Stimulated activated CD4-positive, alpha-beta T cell treated with anti-CD3 and anti-CD28 coated beads, Interleukin-12 subunit alpha, Interleukin-12 subunit beta, amount 100 ng/mL, for 4 hours (primary cell): Measurements from ENCODE around the gene UBE2E3.
"Not testable (repeated sequence)": the region's sequence is repeated elsewhere in the genome, so short reads cannot be mapped to it uniquely, and the experiment has no call there.

ENCODE experiments used
- DNase-seq: peaks from one replicate; pipeline ENCODE4 v3.0.0-alpha.2; 2020

The UBE2E3 gene

DNA sequence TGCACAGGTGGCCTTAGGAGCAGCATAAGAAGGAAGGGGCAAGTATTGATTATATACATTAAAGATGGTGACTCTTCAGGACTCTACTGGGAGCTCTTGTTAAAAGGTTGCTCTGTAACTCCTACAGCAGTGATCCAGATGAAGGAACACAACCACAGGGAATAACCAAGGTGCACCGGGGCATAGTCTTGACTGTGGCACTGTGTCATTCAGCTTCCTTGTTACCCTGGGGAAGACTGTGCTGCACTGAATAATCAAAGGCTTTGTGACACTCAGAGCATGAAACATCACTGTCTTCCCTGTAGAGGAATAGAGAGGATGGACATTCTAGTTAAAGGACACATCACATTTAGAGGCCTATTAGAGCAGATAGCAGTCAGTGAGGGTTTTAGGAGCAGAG is 105.3 kb downstream of the UBE2E3 start:
- DNase-seq, result no peak

DNA sequence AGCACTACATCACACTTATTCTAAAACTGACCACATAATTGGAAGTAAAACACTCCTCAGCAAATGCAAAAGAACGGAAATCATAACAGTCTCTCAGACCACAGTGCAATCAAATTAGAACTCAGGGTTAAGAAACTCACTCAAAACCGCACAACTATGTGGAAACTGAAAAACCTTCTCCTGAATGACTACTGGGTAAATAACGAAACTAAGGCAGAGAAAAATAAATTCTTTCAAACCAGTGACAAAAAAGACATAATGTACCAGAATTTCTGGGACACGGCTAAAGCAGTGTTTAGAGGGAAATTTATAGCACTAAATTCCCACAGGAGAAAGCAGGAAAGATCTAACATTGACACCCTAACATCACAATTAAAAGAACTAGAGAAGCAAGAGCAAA is 111.5 kb downstream of the UBE2E3 start:
- not testable (repeated sequence) for DNase-seq

DNA sequence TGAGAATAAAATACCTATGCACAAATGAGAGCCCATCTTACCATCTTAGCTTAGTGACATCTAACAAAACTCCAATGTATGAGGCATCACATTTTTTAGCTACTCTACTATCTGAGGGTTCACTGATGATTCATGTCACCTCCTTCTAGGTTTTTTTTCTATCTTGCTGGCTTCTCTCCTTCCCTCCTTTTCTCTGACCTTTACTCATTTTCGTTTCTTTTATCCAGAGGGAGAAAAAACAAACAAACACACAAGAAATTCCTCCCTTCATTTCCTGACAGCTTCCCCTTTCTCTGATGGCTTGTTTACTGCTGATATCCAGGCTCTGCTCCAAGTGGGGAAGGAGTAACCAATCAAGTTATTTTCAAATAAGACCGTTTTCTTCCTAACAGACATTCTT is 115.1 kb downstream of the UBE2E3 start:
- no peak for DNase-seq

DNA sequence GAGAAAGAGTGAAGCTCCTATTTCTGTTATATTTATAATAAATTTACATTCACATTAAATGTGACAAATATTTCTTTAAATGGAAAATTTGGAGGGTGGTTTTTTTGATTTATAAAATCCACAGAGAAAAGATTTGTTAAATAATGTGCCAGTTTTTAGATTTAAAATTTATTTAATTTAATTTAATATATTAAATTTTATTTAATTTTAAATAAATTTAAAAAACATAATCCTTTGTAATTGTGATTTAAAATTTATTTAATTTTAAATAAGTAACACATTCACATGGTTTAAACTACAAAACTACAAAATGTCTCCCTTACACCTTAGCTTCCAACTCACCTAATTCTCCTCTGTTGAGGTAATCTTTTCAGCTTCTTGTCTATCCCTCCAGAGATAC is 123.3 kb downstream of the UBE2E3 start:
- DNase-seq, result no peak

DNA sequence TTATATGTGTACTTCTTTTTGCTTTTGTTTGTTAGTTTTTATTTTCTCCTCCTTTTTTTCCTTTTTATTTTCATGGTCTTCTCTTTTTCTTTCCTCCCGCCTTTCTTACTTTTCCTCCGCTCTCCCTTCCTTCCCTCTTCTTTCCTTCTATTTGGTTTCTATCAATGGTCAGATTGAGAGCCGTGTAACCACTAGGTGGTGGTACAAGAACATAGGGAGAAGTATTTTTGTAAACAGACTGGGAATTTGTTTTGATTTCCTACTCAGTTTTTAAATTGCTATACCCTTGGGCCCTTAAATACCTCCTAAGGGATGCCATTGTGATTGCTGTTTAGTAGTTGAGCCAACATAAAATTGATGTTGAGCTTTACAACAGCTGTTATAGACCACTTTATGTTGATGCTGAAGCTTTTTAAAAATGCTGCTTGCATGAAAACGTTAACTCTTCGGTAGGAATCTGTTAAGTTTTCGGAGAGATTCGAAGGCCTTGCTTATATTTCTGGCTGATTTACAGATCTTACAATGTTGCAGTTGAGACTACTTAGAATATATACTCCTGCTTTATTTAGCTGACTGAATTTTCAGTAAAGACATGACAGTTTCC is 124.2 kb downstream of the UBE2E3 start:
- DNase-seq, result no peak

DNA sequence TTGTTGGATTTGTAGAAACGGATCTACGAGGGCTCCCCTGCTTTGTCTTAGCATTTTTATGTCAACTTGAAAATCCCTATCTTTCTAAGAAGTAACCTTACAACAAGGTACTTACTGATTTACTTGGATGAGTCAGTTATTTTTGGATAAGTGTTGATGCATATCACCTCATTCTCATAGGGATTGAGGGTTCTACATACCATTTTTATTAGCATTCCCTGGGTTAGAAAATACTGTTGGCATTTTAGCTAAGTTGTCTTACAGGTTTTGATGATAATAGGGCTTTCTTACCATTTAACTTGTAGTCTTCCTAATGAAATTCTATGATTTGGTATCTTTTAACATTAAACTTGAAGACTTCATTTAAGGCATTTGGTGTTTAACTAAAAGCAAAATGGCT is 125.2 kb downstream of the UBE2E3 start:
- DNase-seq, result no peak

DNA sequence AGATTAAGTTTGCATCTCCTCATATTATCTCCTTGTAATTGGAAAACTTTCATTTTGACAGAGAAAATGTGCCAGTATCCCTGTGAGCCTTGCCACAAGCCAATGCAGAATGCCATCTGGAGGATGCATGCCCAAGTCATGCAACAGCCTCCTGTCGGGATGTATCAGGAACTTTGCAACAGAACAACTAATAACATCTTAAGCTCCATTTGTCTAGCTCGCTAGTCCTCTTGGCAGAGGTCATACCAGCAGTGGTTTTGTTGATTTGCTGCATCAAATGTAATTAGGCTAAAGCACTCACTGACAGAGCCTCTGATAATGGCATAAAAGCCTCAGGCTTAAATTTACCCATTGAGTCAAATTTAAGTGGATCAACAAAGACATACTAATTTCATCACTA is 125.8 kb downstream of the UBE2E3 start:
- no peak for DNase-seq

DNA sequence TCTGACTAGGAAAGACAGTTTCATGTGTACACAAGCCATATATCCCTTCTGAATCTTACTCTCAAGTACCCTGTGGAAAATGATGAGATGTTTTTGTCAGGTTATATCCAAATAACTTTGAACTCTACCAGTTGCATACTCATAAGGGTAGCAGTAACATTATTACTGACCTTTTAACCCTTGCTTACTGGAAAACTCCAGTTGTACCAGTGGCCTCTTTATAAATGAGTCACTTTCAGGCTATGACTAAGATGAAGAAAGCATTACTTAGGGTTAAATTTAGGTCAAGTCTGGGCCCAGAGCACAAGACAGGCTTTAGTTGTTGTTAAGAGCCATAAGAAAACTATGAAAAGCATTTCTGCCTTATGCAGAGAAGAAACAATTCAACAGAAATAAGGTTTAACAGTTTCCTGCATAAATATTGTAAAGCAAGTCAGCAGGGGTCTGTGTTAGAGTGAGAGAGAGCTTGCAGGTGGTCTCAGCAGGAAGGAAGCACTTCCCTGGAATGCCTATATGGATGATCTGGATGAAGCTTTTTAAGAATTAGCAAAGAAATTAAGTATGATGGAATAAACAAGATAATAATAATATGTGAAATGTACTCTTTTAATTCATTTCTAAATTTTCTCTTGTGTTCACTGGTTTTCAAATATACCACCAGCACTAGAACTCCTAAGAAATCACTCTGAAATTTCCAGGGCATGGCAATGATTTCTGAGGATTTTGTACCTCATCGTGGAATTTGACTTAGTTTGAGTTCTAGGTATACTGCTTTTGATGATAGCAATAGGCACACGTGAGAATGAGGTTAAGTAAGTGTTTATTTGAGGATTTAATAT is 126.6 kb downstream of the UBE2E3 start:
- no peak for DNase-seq

DNA sequence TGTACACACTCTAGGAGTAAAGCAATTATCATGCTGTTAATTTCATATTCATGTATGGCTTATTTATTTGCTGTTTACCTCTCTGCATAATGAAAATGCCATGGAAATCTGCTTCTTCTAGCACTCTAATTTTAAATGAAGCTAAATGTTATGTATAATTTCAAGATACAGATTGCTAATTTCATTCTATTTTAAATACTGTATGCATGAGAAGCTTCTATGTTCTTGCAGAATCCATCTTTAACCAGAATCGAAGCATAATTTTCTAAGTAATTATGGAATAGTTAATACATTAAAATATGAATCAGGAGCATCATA is 127.2 kb downstream of the UBE2E3 start:
- DNase-seq, result no peak

DNA sequence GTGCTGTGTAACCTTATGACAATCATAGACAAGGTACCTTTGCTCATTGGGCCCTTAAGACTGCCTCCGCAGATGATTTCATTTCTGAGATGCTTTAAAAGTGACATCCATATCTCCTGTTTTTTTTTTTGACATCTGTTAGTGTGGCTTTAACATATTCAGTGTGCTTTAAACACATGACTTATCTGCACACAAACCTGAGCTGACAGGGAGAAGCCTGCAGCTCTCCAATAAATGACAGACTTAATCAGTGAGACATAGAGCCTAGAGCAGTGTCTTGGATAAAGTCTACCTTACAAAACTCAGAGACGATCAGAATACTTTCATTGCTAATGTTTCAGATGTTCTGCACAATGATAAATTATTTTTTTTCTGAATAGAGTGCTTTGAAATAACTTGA is 130.7 kb downstream of the UBE2E3 start:
- DNase-seq, result no peak

DNA sequence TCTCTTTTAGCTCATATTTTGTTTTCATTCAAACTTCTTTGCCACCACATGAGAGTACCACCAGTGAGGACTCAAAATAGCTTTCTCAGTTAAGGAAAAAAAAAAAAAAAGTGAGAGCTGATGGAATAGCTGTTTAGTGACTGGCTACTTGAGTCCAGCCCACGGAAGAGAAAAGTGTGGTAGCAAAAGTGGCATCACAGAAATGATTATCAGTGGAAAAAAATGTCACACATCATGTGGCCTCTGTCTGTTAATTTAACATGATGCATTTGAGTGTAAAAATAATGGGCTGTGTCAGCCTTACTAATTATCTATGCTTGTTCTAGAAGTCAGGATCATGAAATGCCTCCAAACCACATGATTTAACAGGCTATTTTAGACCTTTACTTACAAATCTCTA is 132.5 kb downstream of the UBE2E3 start:
- DNase-seq, result no peak
